HG03045 (cell line): ENCODE measurements around the gene GNAS.
"Not testable (repeated sequence)": the region's sequence is repeated elsewhere in the genome, so short reads cannot be mapped to it uniquely, and the experiment has no call there.

Experiments used
- ATAC-seq: cut with Tn5 transposase; IDR thresholded peaks from one replicate; pipeline ENCODE4 v1.9.1; 2021; ENCODE audit warnings: mild to moderate bottlenecking, moderate library complexity; ENCODE audit not compliant: unreplicated experiment

The GNAS gene

DNA sequence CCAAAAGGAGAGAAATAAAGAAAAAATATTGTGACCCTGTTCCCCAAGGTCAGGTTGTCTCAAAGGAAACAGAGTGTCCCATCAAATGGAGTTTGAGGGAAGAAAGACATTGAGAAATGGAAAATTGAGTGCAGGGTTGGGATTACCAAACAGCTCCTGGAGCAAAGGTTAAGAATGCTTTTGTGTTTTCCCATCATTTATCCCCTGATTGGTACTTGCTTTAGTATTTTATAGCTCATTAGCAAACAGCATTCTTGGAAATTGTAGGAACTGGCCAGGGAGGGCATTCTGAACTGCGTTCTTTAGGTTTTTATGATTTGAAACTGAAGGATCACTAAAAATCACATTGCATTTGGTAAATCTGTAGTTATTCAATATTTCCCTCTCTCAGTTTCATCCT lies 69.5 kb downstream of the GNAS start:
- ATAC-seq, result no peak

GRCh38 chr20:58923117-58923712 lies 70.7 kb downstream of the GNAS start:
- ATAC-seq, result no peak

DNA sequence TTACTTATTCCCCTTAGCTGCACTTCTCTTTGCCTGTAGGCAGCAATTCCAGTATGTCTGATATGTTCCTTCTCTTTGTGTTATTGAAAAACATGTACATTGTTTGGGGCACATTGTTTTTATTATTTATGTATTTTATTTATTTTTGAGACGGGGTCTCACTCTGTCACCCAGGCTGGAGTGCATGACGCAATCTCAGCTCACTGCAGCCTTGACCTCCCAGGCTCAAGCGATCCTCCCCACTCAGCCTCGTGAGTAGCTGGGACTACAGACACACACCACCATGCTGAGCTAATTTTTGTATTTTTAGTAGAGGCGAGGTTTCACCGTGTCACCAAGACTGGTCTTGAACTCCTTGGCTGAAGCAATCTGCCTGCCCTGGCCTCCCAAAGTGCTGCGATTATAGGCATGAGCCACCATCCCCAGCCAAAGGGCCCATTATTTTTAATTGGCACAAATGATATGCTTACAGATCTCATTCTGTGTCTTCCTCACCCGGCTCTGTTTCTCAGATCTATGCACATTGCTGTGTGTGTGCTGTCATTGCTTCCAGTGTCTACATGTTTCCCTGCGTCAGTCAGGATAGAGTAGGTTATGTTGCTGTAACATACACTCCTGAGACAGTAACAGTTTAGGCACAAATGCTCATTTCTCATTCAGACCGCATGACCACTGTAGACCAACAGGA lies 74.4 kb downstream of the GNAS start:
- ATAC-seq, result no peak

GRCh38 chr20:58927490-58928061 lies 75.1 kb downstream of the GNAS start:
- ATAC-seq, result no peak

GRCh38 chr20:58930496-58930895 lies 78.0 kb downstream of the GNAS start:
- ATAC-seq, result no peak

GRCh38 chr20:58932170-58932569 lies 79.7 kb downstream of the GNAS start:
- no peak for ATAC-seq

DNA sequence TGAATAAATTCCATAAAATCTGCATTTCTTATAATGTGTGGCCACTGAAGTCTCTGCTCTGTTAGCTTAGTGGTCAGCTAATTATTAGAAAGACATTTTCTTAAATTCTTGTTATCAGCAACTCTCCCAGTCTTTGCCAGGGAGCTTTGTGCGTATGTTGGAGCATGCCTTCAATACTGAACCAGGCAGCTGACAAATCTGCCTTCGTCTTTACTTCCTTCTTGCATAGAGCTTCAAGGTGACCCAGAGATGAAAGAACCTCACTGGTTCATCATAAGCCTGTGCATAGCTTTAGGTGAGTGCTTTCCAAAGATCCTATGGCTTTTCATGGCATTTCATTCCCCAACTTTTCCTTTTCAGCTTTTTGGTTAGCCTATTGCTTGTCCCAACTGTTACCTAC lies 85.6 kb downstream of the GNAS start:
- ATAC-seq, result no peak

GRCh38 chr20:58938541-58938940 lies 86.0 kb downstream of the GNAS start:
- no peak for ATAC-seq

DNA sequence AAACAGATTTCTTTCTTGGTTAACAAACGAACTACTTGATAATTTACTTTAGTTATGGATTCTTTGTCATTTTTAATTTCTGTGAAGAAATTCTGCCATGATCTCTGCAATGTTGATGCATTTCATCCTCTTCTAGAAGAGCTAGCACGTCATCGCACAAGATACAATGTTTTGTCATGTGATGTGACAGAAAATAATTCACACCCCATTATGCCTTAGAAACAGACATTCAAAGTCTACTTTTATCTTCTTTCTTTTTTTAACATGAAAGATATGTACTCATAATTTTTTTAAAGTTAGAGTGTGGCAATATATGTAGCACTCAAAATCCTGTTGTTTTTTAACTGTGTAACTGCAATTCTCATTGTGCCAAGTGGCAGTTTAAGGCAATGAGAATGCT lies 89.0 kb downstream of the GNAS start:
- ATAC-seq, result no peak

GRCh38 chr20:58942549-58942948 lies 90.0 kb downstream of the GNAS start:
- no peak for ATAC-seq

GRCh38 chr20:58944610-58945009 lies 92.1 kb downstream of the GNAS start:
- no peak for ATAC-seq

DNA sequence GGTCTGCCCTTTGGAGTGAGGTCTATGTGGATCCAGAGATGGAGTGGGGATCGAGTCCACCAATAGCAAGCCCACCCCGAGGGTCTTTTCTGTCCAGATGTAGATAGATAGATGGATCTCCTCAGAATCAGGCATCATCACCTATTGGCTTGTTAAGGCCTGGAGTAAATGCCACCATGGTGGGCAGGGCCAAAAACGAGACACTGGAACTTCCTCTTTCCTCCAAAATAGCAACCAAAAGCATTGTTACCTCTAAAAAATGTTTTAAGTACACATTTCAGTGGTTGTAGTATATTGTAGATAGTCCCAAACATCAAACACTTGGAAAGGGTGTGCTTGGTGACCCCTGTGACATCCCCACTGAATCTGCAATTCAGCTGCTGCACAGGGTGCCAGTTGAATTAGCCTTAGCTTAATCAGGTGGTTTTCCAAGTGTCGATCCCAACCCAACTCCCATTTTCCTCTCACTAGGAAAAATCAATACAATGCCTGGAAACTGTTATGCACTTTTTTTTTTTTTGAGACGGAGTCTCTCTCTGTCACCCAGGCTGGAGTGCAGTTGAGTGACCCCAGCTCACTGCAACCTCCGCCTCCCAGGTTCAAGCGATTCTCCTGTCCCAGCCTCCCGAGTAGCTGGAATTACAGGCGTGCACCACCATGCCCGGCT lies 93.6 kb downstream of the GNAS start:
- no peak for ATAC-seq

DNA sequence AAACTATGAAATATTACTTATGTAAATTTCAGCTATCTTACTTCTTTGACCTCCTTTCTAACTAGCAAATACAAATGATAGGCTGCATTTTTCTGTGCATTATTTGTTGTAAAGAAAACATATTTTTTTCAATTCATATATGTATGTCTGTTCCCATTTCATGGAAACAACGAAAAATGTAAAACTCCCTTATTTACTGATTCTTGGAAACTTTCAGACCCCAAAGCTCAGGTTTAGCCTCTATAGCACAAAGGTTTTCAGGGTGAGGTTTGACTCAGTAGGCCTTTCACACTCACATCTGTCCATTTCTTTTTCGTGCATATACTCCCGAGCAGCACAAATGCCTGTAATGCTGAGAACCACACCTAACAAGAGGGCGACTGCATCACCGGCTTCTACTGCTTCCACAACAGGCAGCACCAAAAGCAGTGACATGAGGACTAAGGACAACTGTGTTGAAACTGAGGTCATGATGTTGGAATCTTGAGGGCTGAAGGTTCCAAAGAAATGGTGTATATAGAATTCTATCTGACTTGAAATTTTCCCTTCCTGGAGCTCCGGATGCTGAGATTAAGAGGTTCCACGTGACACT lies 95.4 kb downstream of the GNAS start:
- not testable (repeated sequence) for ATAC-seq

DNA sequence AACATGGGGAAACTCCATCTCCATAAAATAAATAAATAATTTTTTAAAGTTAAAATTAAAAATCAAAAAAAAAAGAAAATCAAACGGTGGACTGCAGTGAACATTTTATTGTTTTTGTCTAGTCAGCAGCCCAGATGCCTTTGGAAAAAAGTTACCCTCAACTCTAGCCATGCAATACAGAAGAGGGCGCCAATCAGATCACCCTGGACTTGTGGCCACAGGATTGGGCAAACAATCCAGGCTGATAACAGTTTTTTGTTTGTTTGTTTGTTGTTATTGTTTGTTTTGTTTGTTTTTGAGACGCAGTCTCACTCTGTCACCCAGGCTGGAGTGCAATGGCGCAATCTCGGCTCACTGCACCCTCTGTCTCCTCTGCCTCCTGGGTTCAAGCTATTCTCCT lies 98.1 kb downstream of the GNAS start:
- ATAC-seq, result no peak

DNA sequence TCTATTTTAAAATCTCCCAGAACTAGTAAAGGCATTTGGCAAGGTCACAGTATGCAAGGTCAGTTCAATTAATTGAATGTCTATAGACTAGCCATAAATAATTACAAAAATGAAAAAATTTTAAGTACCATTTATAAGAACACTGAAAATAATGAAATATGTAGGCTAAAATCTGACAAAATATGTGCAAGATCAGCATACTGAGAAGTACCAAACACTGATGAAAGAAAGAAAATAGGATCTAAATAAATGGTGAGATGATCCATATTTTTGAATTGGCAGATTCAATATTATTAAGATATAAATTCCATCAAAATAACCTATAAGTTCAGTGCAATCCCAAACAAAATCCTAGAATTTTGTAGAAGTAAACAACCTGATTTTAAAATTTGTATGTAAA lies 100.5 kb downstream of the GNAS start:
- no peak for ATAC-seq

GRCh38 chr20:58956078-58956477 lies 103.6 kb downstream of the GNAS start:
- ATAC-seq, result no peak

GRCh38 chr20:58959652-58960051 lies 107.1 kb downstream of the GNAS start:
- ATAC-seq, result no peak
